Measurements from ENCODE around the gene PLCB2. TPM values are rescaled to one million over a fixed set of nuclear protein-coding genes. Genes with fewer than 3 reads are reported as not detected.

Gene PLCB2
- polyA plus RNA-seq, 1 of the 3 experiments (the other 2 are of a cell fraction), result 0.15 TPM

DNA sequence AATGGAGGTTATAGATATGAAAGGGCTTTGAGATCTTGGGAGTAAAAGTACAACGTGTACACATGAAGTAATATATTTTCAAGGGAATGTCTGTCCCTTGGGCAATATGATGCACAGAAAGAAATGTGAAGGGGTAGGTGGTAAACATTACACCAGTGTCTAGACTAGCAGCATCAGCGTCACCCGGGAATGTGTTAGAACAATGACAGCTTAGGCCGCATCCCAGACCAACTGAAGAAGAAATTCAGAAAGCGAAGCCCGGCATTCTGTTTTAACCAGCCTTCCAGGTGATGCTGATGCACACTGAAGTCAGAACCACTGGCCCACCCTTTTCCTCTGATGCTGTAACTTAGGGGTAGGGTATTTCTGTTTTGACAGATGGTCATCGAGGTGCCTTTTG, 22.1 kb upstream of the PLCB2 start (continued):
- no peak for TF ChIP-seq EP300 (IDR thresholded peaks at IDR 0.05; ENCODE audit: borderline replicate concordance in 1 of 2, low read depth in 1 of 2, low read length in 1 of 2)
- no peak for TF ChIP-seq FOXJ3 (CRISPR knock-in tag; IDR thresholded peaks at IDR 0.05)

GRCh38 chr15:40328751-40329150, 21.0 kb upstream of the PLCB2 start:
- no peaks in the 10 kb centered on the region for H4K20me1 ChIP-seq (ENCODE audit: insufficient read depth)
- no peak overlapping the region for H3K9ac ChIP-seq
- H3K27ac ChIP-seq (ENCODE audit: low read depth in 2 of 2, low read length in 1 of 2), result no peak overlapping the region; a peak in 2 of 4 replicates
- no peaks in the 10 kb centered on the region for H3K9me2 ChIP-seq
- H3K36me3 ChIP-seq (replicated peaks in 1 of 2; ENCODE audit: control insufficient read depth in 1 of 2, insufficient read depth in 2 of 2, low read length in 1 of 2), result peaks cover 0 to 4% of the 10 kb centered on the region in 2 experiments
- peaks cover 15% of the 10 kb centered on the region; the same call in 1 of the 2 replicates for H3K79me2 ChIP-seq (ENCODE audit: insufficient read depth)
- 96% methylated on average over 5 of the region's 5 CpGs for WGBS (ENCODE audit: low lambda C conversion rate)
- no peak for DNase-seq
- H3K9me3 ChIP-seq, result no peaks in the 10 kb centered on the region
- no peak overlapping the region for H3K4me3 ChIP-seq (ENCODE audit: low read depth in 2 of 2, low read length in 1 of 2)
- CTCF ChIA-PET, result interaction anchor here (1.5 to 70.6 kb wide), 6 partner anchors 13 to 112 kb away, joined by 3 to 2194 read pairs (median 14); partner anchors contain the start of genes ANKRD63, CCDC9B, DISP2 and INAFM2
- POLR2A ChIA-PET, result no interaction called here
- peak overlapping the region; percentile 15; the same call in 1 of the 2 replicates for H3K4me2 ChIP-seq
- H3K4me1 ChIP-seq (ENCODE audit: control insufficient read depth in 1 of 2, insufficient read depth in 2 of 2, low read depth in 1 of 2, low read length in 1 of 2), result peaks cover 15 to 16% of the 10 kb centered on the region in 2 experiments
- H3K27me3 ChIP-seq (ENCODE audit: insufficient read depth), result no peaks in the 10 kb centered on the region
- peaks cover 27% of the 10 kb centered on the region for H3F3A ChIP-seq (replicated peaks; ENCODE audit: insufficient read depth)
- no peak overlapping the region for H2AFZ ChIP-seq (ENCODE audit: low read depth)
- TF ChIP-seq MEF2A (IDR thresholded peaks at IDR 0.05; ENCODE audit: borderline replicate concordance, low read depth) (no peak), ELF1 (IDR thresholded peaks at IDR 0.05) (no peak), GATA2 (CRISPR knock-in tag; IDR thresholded peaks at IDR 0.05) (no peak), MXI1 (IDR thresholded peaks at IDR 0.05; ENCODE audit: low read depth, low read length) (no peak), RXRA (IDR thresholded peaks at IDR 0.05; ENCODE audit: borderline replicate concordance, low read depth) (no peak), CHD2 (IDR thresholded peaks at IDR 0.05; ENCODE audit: low read length, partially characterized antibody) (no peak), REST (IDR thresholded peaks at IDR 0.05; ENCODE audit: low read depth, low read length) (no peak), RAD21 (IDR thresholded peaks at IDR 0.05; ENCODE audit: low read length) (no peak), RCOR1 (IDR thresholded peaks at IDR 0.05; ENCODE audit: low read length) (no peak), GABPA (IDR thresholded peaks at IDR 0.05; ENCODE audit: low read depth) (no peak)

DNA sequence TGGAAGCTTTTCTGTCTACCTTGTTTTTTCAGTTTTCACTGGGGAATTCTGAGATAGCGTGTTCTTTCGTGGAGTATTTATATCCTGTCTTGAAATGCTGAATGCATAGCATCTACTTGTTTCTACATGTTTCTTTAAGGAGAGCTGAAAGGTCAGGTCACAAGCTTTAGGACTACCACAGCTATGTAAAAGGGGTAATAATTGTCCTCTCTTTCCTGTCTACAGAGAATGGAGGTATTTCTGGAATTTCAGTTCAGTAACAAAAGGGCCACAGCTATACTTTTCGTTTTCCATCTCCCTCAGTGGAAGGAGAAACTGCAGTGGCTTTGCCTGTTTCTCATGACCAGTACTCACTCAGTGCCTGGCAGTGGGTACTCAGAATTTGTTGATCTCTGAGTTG, 20.4 kb upstream of the PLCB2 start:
- no peak for DNase-seq

More for the DNA sequence above, 20.4 kb upstream of the PLCB2 start:
- ChIA-PET POLR2A (no interaction called here), CTCF (interaction anchor here (1.1 to 70.6 kb wide), 7 partner anchors 13 to 111 kb away, joined by 3 to 2194 read pairs (median 10); partner anchors contain the start of genes ANKRD63, CCDC9B, DISP2 and INAFM2)
- Histone ChIP-seq H3K9me2 (no peaks in the 10 kb centered on the region), H3F3A (replicated peaks; ENCODE audit: insufficient read depth) (peaks cover 27% of the 10 kb centered on the region), H3K79me2 (ENCODE audit: insufficient read depth) (peaks cover 15% of the 10 kb centered on the region; the same call in 1 of the 2 replicates), H3K27ac (ENCODE audit: low read depth in 2 of 2, low read length in 1 of 2) (peak overlapping the region in 1 of 2 experiments; percentile 16; a peak in 2 of 4 replicates), H3K9me3 (no peaks in the 10 kb centered on the region), H2AFZ (ENCODE audit: low read depth) (no peak overlapping the region), H3K4me3 (ENCODE audit: low read depth in 2 of 2, low read length in 1 of 2) (no peak overlapping the region), H3K9ac (no peak overlapping the region), H3K4me1 (ENCODE audit: control insufficient read depth in 1 of 2, insufficient read depth in 2 of 2, low read depth in 1 of 2, low read length in 1 of 2) (peaks cover 15% of the 10 kb centered on the region in 2 experiments), H4K20me1 (ENCODE audit: insufficient read depth) (no peaks in the 10 kb centered on the region), H3K36me3 (replicated peaks in 1 of 2; ENCODE audit: control insufficient read depth in 1 of 2, insufficient read depth in 2 of 2, low read length in 1 of 2) (peaks cover 0 to 4% of the 10 kb centered on the region in 2 experiments), H3K27me3 (ENCODE audit: insufficient read depth) (no peaks in the 10 kb centered on the region), H3K4me2 (peak overlapping the region; percentile 15; the same call in 1 of the 2 replicates)
- TF ChIP-seq, protein P1, sequence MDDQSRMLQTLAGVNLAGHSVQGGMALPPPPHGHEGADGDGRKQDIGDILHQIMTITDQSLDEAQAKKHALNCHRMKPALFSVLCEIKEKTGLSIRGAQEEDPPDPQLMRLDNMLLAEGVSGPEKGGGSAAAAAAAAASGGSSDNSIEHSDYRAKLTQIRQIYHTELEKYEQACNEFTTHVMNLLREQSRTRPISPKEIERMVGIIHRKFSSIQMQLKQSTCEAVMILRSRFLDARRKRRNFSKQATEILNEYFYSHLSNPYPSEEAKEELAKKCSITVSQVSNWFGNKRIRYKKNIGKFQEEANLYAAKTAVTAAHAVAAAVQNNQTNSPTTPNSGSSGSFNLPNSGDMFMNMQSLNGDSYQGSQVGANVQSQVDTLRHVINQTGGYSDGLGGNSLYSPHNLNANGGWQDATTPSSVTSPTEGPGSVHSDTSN (IDR thresholded peaks at IDR 0.05), result no peak
- TF ChIP-seq FOXJ3 (CRISPR knock-in tag; IDR thresholded peaks at IDR 0.05) (no peak), EZH2phosphoT487 (IDR thresholded peaks at IDR 0.05; ENCODE audit: borderline replicate concordance, low read depth) (no peak), RFX5 (IDR thresholded peaks at IDR 0.05; ENCODE audit: low read length) (no peak), GABPA (IDR thresholded peaks at IDR 0.05; ENCODE audit: low read depth) (no peak), USF2 (IDR thresholded peaks at IDR 0.05; ENCODE audit: borderline replicate concordance, low read depth, low read length) (no peak), EP300 (IDR thresholded peaks at IDR 0.05; ENCODE audit: borderline replicate concordance in 1 of 2, low read depth in 1 of 2, low read length in 1 of 2) (no peak), FOXM1 (IDR thresholded peaks at IDR 0.05; ENCODE audit: low read depth) (no peak), YY1 (IDR thresholded peaks at IDR 0.05; ENCODE audit: low read depth) (no peak), POLR2AphosphoS5 (IDR thresholded peaks at IDR 0.05; ENCODE audit: low read depth, low read length) (no peak), TEAD4 (IDR thresholded peaks at IDR 0.05; ENCODE audit: borderline replicate concordance, insufficient read depth) (no peak)
- TF ChIP-seq, protein P2, sequence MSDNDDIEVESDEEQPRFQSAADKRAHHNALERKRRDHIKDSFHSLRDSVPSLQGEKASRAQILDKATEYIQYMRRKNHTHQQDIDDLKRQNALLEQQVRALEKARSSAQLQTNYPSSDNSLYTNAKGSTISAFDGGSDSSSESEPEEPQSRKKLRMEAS (IDR thresholded peaks at IDR 0.05; ENCODE audit: low read depth), result no peak
- WGBS (ENCODE audit: low lambda C conversion rate), result 93% methylated on average over 3 of the region's 3 CpGs

Data from SK-N-SH (cell line).